Adrenal gland (tissue), 12 donors: ENCODE data around the gene RING1. TPM values are rescaled to one million over a fixed set of nuclear protein-coding genes. Genes with fewer than 3 reads are reported as not detected.

ENCODE experiments used
- DNase-seq, 7 donors: peaks; one replicate each; pipeline ENCODE4 v3.0.0-alpha.2; 2019 to 2020
- H3K27ac ChIP-seq, 5 donors: fragments of 200-600 bp; sonication (generic) in 4 of 5; 1 replicate in 3 of 5; 2 replicates in 2 of 5; pipeline versions ENCODE4 v1.5.1 to v1.8.0; 2016 to 2020; ENCODE audit warnings: mild to moderate bottlenecking in 1 of 5
- H3K27me3 ChIP-seq: fragments of 200-600 bp; 2 replicates; pipeline ENCODE4 v1.8.0; 2021
- H3K36me3 ChIP-seq, 2 donors: fragments of 200-600 bp; replicated peaks in 1 of 2; 1 replicate in 1 of 2; 2 replicates in 1 of 2; pipeline versions ENCODE4 v1.5.1 to v1.8.0; 2018 to 2022
- H3K4me1 ChIP-seq, 2 donors: fragments of 200-600 bp; replicated peaks in 1 of 2; 1 replicate in 1 of 2; 2 replicates in 1 of 2; pipeline versions ENCODE4 v1.5.1 to v1.8.0; 2018 to 2021
- H3K4me3 ChIP-seq, 4 donors: fragments of 200-600 bp; sonication (generic) in 3 of 4; one replicate each; pipeline ENCODE4 v1.5.1; 2016 to 2018
- H3K9me3 ChIP-seq, 3 donors: fragments of 200-600 bp; sonication (generic) in 1 of 3; replicated peaks in 1 of 3; 1 replicate in 2 of 3; 2 replicates in 1 of 3; pipeline versions ENCODE4 v1.5.1 to v1.8.0; 2016 to 2021
- POLR2A ChIP-seq, 2 donors: fragments of 450-650 bp; IDR thresholded peaks; one replicate each; pipeline ENCODE4 v1.6.1; 2017; ENCODE audit warnings: antibody characterized with exemption in 2 of 2, mild to moderate bottlenecking in 2 of 2, moderate library complexity in 1 of 2
- WGBS, 4 donors: extraction: QIAGEN DNeasy Blood & Tissue Kit in 2 of 4; methylation state at CpG; one replicate each; pipeline versions ENCODE4 v1.1.5 to v1.1.7; 2013 to 2017; 5-methylcytosine and 5-hydroxymethylcytosine counted together
- intact Hi-C, 2 donors: fragments of 100-400 bp; cut with DNase I; formaldehyde crosslinking; loops; one replicate each; pipeline versions ENCODE4 v1.14.1 to v1.15.0; 2022 to 2023
- polyA plus RNA-seq, 3 donors: library from polyadenylated mRNA; stranded (reverse); fragments of 200-250 nt in 2 of 3; fragments of 350-450 nt in 1 of 3; fragmentation: Illumina TruSeq in 1 of 3; extraction: RNeasy Lipid Tissue Mini Kit (QIAGEN cat#74804) in 1 of 3; gene quantifications; one replicate each; pipeline ENCODE4 v1.2.3, GENCODE V29; 2013 to 2014
- total RNA-seq, 9 donors: library from RNA; depleted of rRNA in 4 of 9; stranded (reverse); fragments of >200 nt in 4 of 9; fragments of 120-200 nt in 1 of 9; fragmentation: NEBNext Ultra II Directional in 1 of 9; extraction: Animal tissue kit (Norgen Biotek cat#: 25700) in 1 of 9; gene quantifications; one replicate each; pipeline versions ENCODE4 v1.1.0 to v1.2.4, GENCODE V29; 2013 to 2023
- TF ChIP-seq, protein P1 (sequence below), 6 experiments: fragments of 450-650 bp in 4 of 6; fragments of 200-600 bp in 2 of 6; sonication (generic) in 1 of 6; IDR thresholded peaks; 1 replicate in 5 of 6; 2 replicates in 1 of 6; pipeline versions ENCODE4 v1.5.1 to v1.8.0; 2016 to 2021; ENCODE audit warnings: antibody characterized with exemption in 6 of 6, mild to moderate bottlenecking in 2 of 6, moderate library complexity in 1 of 6
- donor health status: healthy with polysubstance abuse.
- donor health status: Bipolar disorder and iron deficiency.
- donor health status: DM: yes; HTN: yes; CAD: no.
- donor health status: DM: no; HTN: no; CAD: no.
- donor health status: DM: no; HTN: no; CAD: no.
- donor health status: DM: yes; HTN: yes; CAD: no.

Gene RING1
- total and polyA plus RNA-seq, 12 donors = 8.5 to 107 (median 32.4) TPM

DNA sequence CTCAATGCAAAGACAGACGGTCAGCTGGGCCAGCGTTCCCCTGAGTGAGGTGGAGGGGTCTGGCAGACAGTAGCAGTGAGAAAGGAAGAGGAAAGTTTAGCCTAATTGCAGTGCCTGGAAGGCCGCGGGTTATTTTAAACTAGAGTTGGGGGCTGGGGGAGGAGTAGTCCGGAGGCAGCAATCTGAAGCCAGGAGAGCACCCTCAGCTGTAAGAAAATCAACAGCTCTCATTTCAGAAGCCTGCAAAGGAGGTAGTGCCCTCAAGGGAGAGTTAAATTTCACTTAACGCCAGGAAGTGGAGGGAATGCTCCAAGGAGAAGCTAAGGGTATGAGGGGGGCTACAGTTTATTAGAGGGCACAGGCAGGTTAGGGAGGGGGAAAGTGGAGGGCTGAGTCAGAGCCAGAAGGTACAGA lies 26.9 kb downstream of the RING1 start:
- intact Hi-C loops = no loop called here
- H3K27me3 ChIP-seq = peaks cover 15% of the 10 kb centered on the region
- no peak for DNase-seq
- no peaks in the 10 kb centered on the region for H3K36me3 ChIP-seq
- H3K27ac ChIP-seq = no peak overlapping the region
- 26 to 43% (median 37%) methylated on average over 6 of the region's 6 CpGs for WGBS, 4 donors
- H3K4me1 ChIP-seq = peaks cover 0 to 3% of the 10 kb centered on the region in 2 donors
- no peak overlapping the region for H3K4me3 ChIP-seq
- TF ChIP-seq, protein P1, sequence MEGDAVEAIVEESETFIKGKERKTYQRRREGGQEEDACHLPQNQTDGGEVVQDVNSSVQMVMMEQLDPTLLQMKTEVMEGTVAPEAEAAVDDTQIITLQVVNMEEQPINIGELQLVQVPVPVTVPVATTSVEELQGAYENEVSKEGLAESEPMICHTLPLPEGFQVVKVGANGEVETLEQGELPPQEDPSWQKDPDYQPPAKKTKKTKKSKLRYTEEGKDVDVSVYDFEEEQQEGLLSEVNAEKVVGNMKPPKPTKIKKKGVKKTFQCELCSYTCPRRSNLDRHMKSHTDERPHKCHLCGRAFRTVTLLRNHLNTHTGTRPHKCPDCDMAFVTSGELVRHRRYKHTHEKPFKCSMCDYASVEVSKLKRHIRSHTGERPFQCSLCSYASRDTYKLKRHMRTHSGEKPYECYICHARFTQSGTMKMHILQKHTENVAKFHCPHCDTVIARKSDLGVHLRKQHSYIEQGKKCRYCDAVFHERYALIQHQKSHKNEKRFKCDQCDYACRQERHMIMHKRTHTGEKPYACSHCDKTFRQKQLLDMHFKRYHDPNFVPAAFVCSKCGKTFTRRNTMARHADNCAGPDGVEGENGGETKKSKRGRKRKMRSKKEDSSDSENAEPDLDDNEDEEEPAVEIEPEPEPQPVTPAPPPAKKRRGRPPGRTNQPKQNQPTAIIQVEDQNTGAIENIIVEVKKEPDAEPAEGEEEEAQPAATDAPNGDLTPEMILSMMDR (IDR thresholded peaks at IDR 0.05) = no peak
- H3K9me3 ChIP-seq = no peaks in the 10 kb centered on the region

DNA sequence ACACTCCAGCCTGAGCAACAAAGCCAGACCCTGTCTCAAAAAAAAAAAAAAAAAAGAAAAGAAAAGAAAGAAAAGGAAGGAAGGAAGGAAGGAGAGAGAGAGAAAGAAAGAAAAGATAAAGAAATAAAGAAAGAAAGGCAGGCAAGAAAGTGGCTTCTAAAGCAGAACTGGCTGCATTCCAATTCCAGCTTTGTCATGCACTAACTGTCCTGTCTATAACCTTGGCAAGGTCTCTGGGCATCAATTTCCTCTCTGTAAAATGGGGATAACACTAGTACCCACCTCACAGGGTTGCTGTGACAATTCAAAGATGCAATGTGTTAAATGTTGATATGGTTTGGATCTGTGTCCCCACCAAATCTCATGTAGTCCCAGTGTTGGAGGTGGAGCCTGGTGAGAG lies 28.0 kb downstream of the RING1 start:
- H3K4me3 ChIP-seq = no peak overlapping the region
- no peak for DNase-seq
- TF ChIP-seq, protein P1 (IDR thresholded peaks at IDR 0.05) = no peak
- TF ChIP-seq POLR2A (IDR thresholded peaks at IDR 0.05) = no peak
- no peak overlapping the region for H3K27ac ChIP-seq
- H3K36me3 ChIP-seq = no peaks in the 10 kb centered on the region
- H3K9me3 ChIP-seq = no peaks in the 10 kb centered on the region
- peaks cover 0 to 3% of the 10 kb centered on the region in 2 donors for H3K4me1 ChIP-seq
- intact Hi-C loops = no loop called here
- peaks cover 16% of the 10 kb centered on the region for H3K27me3 ChIP-seq

DNA sequence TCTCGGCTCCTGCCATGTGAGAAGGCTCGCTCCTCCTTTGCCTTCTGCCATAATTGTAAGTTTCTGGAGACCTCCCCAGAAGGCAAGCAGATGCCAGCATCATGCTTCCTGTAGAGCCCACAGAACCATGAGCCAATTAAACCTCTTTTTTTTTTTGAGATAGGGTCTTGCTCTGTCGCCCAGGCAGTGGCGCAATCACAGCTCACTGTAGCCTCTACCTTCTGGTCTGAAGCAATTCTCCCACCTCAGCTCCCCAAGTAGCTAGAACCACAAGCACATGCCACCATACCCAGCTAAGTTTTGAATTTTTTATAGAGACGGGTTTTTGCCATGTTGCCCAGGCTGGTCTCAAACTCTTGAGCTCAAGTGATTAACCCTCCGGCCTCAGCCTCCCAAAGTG lies 28.6 kb downstream of the RING1 start:
- Histone ChIP-seq H3K27me3 (peaks cover 16% of the 10 kb centered on the region), H3K4me3 (no peak overlapping the region), H3K36me3 (no peaks in the 10 kb centered on the region), H3K27ac (no peak overlapping the region), H3K4me1 (peaks cover 0 to 3% of the 10 kb centered on the region in 2 donors), H3K9me3 (no peaks in the 10 kb centered on the region)
- intact Hi-C loops = no loop called here
- no peak for DNase-seq
- TF ChIP-seq POLR2A (IDR thresholded peaks at IDR 0.05) = no peak
- TF ChIP-seq, protein P1 (IDR thresholded peaks at IDR 0.05) = no peak
- 88 to 99% (median 90%) methylated on average over 4 to 6 of the region's 6 CpGs for WGBS, 4 donors

DNA sequence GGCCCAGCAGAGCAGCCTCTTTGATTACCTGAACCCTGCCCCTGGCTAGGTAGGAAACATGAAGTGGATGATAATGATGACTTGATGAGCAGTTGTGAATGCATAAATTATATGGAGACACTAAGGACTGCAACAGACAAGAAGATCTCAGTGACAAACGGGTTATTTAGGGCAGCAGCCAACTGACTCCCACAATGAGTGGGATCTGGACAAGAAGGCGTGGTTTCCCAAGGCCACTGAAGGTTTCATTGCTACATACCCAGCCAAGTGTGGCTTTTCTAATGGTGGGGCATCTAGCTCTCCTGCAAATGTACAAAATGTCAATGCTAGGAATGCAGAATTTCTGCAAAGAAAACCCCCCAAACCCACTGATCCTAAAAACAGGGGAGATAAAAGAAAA lies 29.4 kb downstream of the RING1 start:
- no peaks in the 10 kb centered on the region for H3K36me3 ChIP-seq
- DNase-seq = peak in 2 of 7 donors; percentile 50 to 56
- peaks cover 16% of the 10 kb centered on the region for H3K27me3 ChIP-seq
- no peaks in the 10 kb centered on the region for H3K9me3 ChIP-seq
- H3K4me3 ChIP-seq = no peak overlapping the region
- no peak for TF ChIP-seq POLR2A (IDR thresholded peaks at IDR 0.05)
- TF ChIP-seq, protein P1 (IDR thresholded peaks at IDR 0.05) = no peak
- H3K4me1 ChIP-seq = peaks cover 0 to 3% of the 10 kb centered on the region in 2 donors
- WGBS, 4 donors = 26 to 59% (median 39%) methylated on average over 2 of the region's 2 CpGs
- intact Hi-C loops = no loop called here
- H3K27ac ChIP-seq = no peak overlapping the region
